ENCODE measurements around the gene MCM8. TPM values are rescaled to one million over a fixed set of nuclear protein-coding genes. Genes with fewer than 3 reads are reported as not detected.

Gene MCM8
- total and polyA plus RNA-seq, 9 of the 15 experiments (the other 6 are each of a cell fraction or from before 2014, with no cell fraction given) = 4.5 to 43.8 (median 25.4) TPM

DNA sequence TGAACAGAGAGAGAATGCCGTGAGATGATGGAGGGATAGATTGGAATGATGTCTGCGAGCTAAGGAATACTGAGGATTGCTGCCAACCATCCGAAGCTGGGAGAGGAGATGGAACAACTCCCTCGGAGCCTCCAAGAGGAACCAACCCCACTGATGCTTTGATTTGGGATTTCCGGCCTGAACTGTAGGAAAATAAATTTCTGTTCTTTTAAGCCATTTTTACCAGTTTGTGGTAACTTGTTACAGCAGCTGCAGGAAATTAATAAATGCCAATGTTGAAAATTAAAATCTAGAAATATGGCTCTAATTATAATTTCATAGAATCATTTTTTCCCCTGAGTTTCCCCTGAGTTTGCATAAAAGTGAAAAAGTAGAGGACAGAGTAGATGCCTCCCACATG is 89.3 kb downstream of the MCM8 start:
- H3K4me3 ChIP-seq = no peak overlapping the region
- no peaks in the 10 kb centered on the region for H4K20me1 ChIP-seq (replicated peaks; ENCODE audit: control insufficient read depth, insufficient read depth, low read length)
- H3K9me3 ChIP-seq (replicated peaks; ENCODE audit: control insufficient read depth, insufficient read depth, low read depth, low read length) = no peaks in the 10 kb centered on the region
- 100% methylated on average over 1 of the region's 5 CpGs for WGBS (ENCODE audit: insufficient coverage, low coverage, missing lambda C conversion rate)
- H2AFZ ChIP-seq (ENCODE audit: low read depth, low read length) = no peak overlapping the region
- peaks cover 5 to 10% of the 10 kb centered on the region in 2 experiments; a peak in 3 of 5 replicates for H3K4me1 ChIP-seq (replicated peaks in 1 of 2; ENCODE audit: control insufficient read depth in 2 of 2, insufficient read depth in 2 of 2, low read length in 2 of 2)
- H3K9me1 ChIP-seq (ENCODE audit: control insufficient read depth, insufficient read depth, low read length) = no peaks in the 10 kb centered on the region
- no peak overlapping the region for H3K4me2 ChIP-seq (ENCODE audit: insufficient read depth, low read length)
- ATAC-seq = no peak
- H3K27ac ChIP-seq (ENCODE audit: extremely low read depth, low read depth, low read length) = no peak overlapping the region
- intact Hi-C loops (cut with micrococcal nuclease) = no loop called here
- no peak overlapping the region for H3K9ac ChIP-seq (ENCODE audit: insufficient read depth in 1 of 2, low read depth in 2 of 2, low read length in 2 of 2)
- FAIRE-seq = no peak
- POLR2A ChIA-PET = interaction anchor here (0.8 to 1.8 kb wide), 3 partner anchors 9 to 42 kb away, joined by 3 to 6 read pairs (median 3); no protein-coding TSS in a partner anchor
- DNase-seq (ENCODE audit: extremely low read depth in 1 of 4, low spot score in 3 of 4) = no peak
- TF ChIP-seq TBP (optimal IDR thresholded peaks at IDR 0.05; ENCODE audit: low read depth, low read length) = no peak
- TF ChIP-seq EP400 (IDR thresholded peaks at IDR 0.05) = no peak
- no peak for TF ChIP-seq SMAD2 (IDR thresholded peaks at IDR 0.05; ENCODE audit: low read depth, low read length)
- no peak for TF ChIP-seq SP1 (CRISPR knock-in tag; IDR thresholded peaks at IDR 0.05)
- TF ChIP-seq ZNF76 (CRISPR knock-in tag; IDR thresholded peaks at IDR 0.05; ENCODE audit: borderline replicate concordance) = no peak
- no peak for TF ChIP-seq DEAF1 (CRISPR knock-in tag; IDR thresholded peaks at IDR 0.05)
- no peak for TF ChIP-seq SRSF3 (IDR thresholded peaks at IDR 0.05; ENCODE audit: insufficient read depth, low read length)
- in situ Hi-C loops (cut with MboI) = no loop called here
- BruUV-seq (replicated peaks) = no TSS peak
- CTCF ChIA-PET (ENCODE audit: low intra/inter-chr PET ratio) = no interaction called here
- H3K36me3 ChIP-seq (ENCODE audit: control insufficient read depth, insufficient read depth, low read length) = peaks cover 58% of the 10 kb centered on the region
- no peaks in the 10 kb centered on the region for H3K27me3 ChIP-seq (ENCODE audit: control insufficient read depth in 2 of 2, insufficient read depth in 2 of 2, low read length in 2 of 2)
- H3K79me2 ChIP-seq (ENCODE audit: control insufficient read depth, insufficient read depth, low read length) = peaks cover 2% of the 10 kb centered on the region; the same call in 1 of the 3 replicates
